ENCODE data around the gene MFRP.
A peak's percentile ranks its signal among the peaks of the same experiment; 100 is the strongest.

Gene MFRP

GRCh38 chr11:119320240-119320775 lies 26.2 kb downstream of the MFRP start (continued):
- TF ChIP-seq ZNF341 (tag by site-specific recombination; IDR thresholded peaks at IDR 0.05; ENCODE audit: low read depth) (peak; percentile 55), PATZ1 (tag by site-specific recombination; IDR thresholded peaks at IDR 0.05) (0 out of 2 replicates have a peak, but pooled peaks have one; percentile 3), ZNF324 (tag by site-specific recombination; IDR thresholded peaks at IDR 0.05) (no peak)

GRCh38 chr11:119319700-119320239 lies 26.7 kb downstream of the MFRP start:
- Histone ChIP-seq H3K4me3 (ENCODE audit: low read depth, low read length) (no peak overlapping the region), H3K4me1 (ENCODE audit: control insufficient read depth, insufficient read depth, low read length) (no peaks in the 10 kb centered on the region; the same call in 1 of the 2 replicates), H3K9me3 (ENCODE audit: control insufficient read depth, insufficient read depth, low read depth, low read length) (no peaks in the 10 kb centered on the region), H3K36me3 (ENCODE audit: control insufficient read depth in 2 of 2, insufficient read depth in 1 of 2, low read length in 2 of 2) (peaks cover 0 to 2% of the 10 kb centered on the region in 2 experiments; a peak in 1 of 3 replicates), H3K27ac (ENCODE audit: extremely low read depth, low read depth, low read length) (no peak overlapping the region)
- peak; percentile 64 for TF ChIP-seq EGR2 (tag by site-specific recombination; IDR thresholded peaks at IDR 0.05; ENCODE audit: low read depth)
- TF ChIP-seq ZFHX2 (tag by site-specific recombination; conservative IDR thresholded peaks at IDR 0.05), result peak; percentile 66
- TF ChIP-seq ZNF221 (tag by site-specific recombination; IDR thresholded peaks at IDR 0.05; ENCODE audit: borderline replicate concordance), result no peak
- TF ChIP-seq ZNF335 (tag by site-specific recombination; conservative IDR thresholded peaks at IDR 0.05), result no peak
- TF ChIP-seq ZNF645 (tag by site-specific recombination; IDR thresholded peaks at IDR 0.05), result no peak
- POLR2A ChIA-PET, result interaction anchor here (1.1 kb wide), 1 partner anchor 198 kb away, joined by 3 read pairs; the partner anchor contains the start of gene HINFP
- CTCF ChIA-PET, result interaction anchor here (0.9 to 15.8 kb wide), 2 partner anchors 19 to 42 kb away, joined by 4 to 151 read pairs; partner anchors contain the start of gene C1QTNF5

GRCh38 chr11:119319136-119319699 lies 27.3 kb downstream of the MFRP start:
- H3K4me3 ChIP-seq (ENCODE audit: low read depth, low read length), result no peak overlapping the region
- ChIA-PET POLR2A (interaction anchor here (1.0 to 4.4 kb wide), 5 partner anchors 11 to 198 kb away, joined by 3 to 35 read pairs (median 4); partner anchors contain the start of gene HINFP), CTCF (interaction anchor here (0.6 to 15.8 kb wide), 9 partner anchors 9 to 136 kb away, joined by 3 to 151 read pairs (median 3); partner anchors contain the start of gene C1QTNF5)
- no peaks in the 10 kb centered on the region; the same call in 1 of the 2 replicates for H3K4me1 ChIP-seq (ENCODE audit: control insufficient read depth, insufficient read depth, low read length)
- peaks cover 0 to 7% of the 10 kb centered on the region in 2 experiments; a peak in 1 of 3 replicates for H3K36me3 ChIP-seq (ENCODE audit: control insufficient read depth in 2 of 2, insufficient read depth in 1 of 2, low read length in 2 of 2)
- H3K9me3 ChIP-seq (ENCODE audit: control insufficient read depth, insufficient read depth, low read depth, low read length), result no peaks in the 10 kb centered on the region
- TF ChIP-seq GLIS2 (tag by site-specific recombination; IDR thresholded peaks at IDR 0.05) (0 out of 2 replicates have a peak, but pooled peaks have one; percentile 2), ZNF449 (tag by site-specific recombination; IDR thresholded peaks at IDR 0.05) (no peak)
- H3K27ac ChIP-seq (ENCODE audit: extremely low read depth, low read depth, low read length), result no peak overlapping the region

All from HEK293 (cell line).